NCI-H2196 treated with DMSO at 0.1 percent for 48 hours (cell line): ENCODE results near the gene GOLGA2.
"Not testable (repeated sequence)": the region's sequence is repeated elsewhere in the genome, so short reads cannot be mapped to it uniquely, and the experiment has no call there.

Experiments
- DNase-seq: peaks from one replicate; lab custom pipeline; 2025; ENCODE audit not compliant: unreplicated experiment; lab: John Stamatoyannopoulos, UW

The GOLGA2 gene

DNA sequence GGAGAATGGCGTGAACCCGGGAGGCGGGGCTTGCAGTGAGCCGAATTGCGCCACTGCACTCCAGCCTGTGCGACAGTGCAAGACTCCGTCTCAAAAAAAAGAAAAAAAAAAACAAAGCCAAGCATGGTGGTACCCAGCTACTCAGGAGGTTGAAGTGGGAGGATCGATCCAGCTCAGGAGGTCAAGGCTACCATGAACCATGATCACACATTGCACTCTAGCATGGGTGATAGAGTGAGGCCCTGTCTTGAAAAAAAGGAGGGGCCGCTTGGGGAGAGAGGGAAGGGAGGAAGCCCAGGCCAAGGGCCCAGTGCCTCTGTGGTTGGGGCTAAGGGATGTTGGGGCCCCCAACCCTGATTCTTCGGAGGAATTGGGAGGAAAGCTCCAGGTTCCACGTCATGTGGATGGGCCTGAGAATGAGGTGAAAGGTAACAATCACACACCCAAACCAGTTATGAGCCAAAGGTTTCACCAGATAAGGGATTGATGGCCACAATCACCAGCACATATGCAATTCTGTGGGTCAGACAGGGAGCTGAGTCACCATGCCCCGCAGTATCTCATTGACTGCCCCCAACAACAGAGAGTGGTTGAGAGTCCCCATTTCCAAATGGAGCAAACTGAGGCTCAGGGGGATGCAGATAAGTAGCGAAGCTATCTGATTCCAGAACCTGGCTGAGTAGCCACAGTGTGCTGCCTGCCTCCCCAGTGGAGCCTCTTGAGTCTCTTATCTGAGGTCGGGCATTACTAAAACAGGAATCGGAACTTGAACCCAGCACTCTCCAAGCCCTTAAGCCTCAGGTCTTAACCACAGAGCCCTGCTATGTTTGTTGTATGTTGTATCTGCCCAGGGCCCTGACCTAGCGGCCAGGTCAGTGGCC, 20.8 kb upstream of the GOLGA2 start:
- no peak for DNase-seq

DNA sequence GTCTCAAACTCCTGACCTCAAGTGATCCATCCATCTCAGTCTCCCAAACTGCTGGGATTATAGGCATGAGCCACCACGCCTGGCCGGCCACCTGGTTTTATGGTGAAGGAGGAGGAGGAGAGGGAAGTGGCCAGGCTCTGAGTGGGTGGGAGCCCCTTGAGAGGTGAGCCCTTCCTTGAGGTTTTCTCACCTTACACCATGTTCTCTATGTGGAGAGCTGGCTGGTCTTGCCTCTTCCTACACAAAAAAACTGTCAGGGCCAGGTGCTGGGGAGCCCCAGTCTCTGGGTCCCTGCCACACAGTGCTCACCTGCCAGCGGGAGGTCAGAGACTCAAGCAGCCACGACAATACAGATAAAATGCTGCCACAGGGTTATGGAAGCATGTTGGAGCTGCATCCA, 18.3 kb upstream of the GOLGA2 start:
- no peak for DNase-seq

DNA sequence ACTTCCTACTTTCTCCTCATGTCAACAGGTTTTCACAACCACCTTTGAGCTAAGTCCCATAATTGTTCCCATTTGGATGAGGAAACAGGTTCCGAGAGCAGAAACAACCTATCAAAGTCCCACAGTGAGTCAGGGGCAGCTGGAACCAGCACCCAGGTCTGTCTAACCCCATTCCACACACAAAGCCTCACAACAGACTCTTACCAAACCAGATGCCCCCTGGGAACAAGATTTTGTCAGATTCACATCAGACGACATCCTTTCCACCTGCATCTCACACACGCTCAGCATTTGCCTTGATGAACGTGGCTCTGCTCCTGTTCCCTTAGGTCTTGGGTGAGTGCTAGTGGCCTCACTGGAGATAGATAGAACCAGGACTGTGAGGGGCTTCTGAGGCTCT, 17.3 kb upstream of the GOLGA2 start:
- DNase-seq, result no peak

DNA sequence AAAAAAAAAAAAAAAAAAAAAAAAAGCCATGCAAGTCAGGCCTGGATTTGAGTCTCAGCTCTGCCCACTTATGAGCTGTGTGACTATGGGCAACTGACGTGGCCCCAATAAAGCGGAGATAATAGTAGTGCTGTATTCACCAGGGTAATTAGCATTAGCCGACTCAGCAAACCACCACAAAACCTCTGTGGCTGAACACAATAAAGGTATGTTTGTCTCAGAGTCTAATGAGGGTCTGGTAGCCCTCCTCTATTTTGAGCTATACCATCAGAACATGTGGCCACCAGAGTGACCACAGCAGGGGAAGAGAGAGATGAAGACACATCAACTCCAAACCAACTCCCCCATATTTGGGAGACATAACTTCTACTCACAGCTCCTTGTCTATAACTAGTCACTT, 16.2 kb upstream of the GOLGA2 start:
- DNase-seq, result no peak

DNA sequence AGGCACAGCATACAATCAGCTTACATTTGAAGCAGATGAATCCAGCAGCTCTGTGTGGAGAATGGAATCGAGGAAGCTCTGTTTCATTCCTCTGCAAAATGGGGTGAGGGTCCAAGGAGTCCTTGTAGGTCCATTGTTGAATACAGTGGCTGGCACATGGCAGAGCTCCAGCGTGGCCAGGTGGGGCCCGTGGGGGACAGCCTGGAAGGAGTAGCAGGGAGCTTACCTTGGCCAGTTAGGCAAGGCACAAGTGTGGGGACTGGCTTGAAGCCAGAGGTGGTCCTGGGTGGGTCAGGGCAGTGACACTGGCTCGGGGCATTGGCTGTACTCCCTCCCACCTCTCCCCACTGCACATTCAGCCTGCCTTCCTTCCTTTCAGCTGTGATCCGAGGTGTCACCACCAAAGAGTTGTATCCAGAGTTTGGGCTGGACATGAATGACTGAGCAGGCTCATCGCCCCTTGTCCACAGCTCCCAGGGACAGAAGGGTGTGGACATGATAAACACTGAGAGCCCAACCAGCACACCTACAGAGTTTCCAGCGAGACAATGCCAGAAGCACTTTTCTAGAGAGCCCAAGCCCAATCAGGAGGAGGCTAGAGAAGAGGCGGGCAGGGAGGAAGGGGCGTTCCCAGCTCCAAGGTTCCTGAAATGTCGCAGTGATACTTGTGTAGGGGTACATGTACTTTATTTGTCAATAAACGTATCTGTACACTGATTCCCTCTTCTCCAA, 12.6 kb upstream of the GOLGA2 start:
- DNase-seq, result no peak

DNA sequence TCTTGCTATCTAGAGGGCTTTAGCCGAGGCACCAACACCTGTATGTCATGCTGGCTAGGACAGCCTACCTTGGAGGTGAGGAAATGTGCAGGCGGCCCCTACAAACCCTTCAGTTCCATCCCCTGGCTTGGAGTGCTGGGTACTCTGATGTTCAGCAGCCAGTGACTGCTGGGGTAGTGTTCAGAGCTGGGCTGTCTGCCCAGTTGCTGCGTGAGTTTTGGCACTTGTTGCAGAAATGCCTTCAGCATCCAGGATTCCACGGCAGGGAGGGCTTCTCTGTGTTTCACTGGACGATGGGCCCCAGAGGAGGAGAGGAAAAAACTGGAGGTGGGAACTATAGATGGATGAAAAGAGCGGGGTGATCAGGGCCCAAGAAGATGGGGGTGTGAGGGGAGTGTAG, 10.6 kb upstream of the GOLGA2 start:
- DNase-seq, result no peak

DNA sequence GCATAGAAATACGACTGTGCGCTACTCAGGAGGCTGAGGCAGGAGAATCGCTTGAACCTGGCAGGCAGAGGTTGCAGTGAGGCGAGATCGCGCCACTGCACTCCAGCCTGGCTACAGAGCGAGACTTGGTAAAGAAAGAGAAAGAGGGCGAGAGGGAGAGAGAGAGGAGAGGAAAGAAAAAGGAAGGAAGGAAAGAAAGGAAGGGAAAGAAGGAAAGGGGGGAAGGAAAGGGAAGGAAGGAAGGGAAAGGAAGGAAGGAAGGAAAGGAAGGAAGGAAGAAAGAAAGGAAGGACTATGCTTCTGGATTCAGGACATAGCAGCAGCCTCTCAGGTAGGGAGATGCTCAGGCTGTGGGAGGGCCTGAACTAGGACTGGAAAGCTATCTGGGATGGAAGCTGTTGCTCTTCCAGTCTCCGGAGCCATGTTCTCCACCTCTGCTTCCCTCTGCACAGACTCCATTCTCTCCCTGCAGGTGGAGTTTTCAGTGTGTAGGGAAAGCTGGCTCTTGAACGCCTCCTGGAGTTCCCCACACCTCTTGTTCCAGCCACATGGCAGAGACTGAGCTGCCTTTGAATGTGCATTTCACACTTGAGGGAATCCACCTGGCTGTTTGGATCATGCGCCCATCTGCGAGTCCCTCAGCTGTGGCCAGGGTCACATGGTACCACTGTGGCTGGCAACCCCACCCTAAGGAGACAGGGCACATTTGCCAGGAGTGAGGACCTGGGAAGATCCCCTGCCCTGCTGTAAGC, 9.4 kb upstream of the GOLGA2 start:
- no peak for DNase-seq

DNA sequence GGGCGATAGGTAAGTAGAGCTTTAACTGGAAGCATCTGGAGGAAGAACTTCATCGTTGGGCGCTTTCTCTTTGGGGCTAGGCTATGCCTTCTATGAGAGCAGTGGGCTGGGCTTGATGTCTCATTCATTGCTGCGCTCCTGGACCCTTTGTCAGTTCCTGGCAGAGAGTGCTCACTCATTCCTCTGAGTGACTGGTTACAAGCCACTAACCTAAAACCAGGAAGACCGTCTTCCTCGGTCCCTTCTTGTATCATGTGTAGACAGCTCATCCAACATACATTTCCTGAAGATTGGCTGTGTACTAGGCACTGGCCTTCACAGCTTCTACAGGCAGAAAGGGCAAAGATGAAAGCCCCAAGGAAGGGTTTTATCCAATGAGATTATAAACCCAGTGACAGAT, 6.7 kb upstream of the GOLGA2 start:
- no peak for DNase-seq

DNA sequence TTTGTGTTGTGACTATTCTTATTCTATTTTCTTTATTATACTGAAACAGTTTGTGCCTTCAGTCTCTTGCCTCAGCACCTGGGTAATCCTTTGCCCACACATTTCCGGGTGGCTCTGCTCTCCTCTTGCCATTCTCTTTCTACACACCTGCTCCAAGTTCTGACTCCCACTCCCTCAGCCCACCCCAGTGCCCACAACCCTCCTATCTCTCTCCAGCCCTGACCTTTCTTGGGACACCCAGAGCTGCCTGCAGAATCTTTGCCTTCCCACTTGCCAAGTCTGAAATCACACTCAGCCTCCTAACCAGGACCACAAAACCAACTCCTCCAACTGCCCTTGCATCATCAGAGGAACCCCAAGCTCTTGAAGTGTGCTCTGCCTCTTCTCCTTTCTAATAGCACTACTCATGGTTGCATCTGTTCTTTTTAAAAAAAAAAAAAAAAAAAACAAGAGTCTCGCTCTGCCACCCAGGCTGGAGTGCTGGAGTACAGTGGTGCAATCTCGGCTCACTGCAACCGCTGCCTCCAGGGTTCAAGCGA, 4.3 kb upstream of the GOLGA2 start:
- DNase-seq, result no peak

DNA sequence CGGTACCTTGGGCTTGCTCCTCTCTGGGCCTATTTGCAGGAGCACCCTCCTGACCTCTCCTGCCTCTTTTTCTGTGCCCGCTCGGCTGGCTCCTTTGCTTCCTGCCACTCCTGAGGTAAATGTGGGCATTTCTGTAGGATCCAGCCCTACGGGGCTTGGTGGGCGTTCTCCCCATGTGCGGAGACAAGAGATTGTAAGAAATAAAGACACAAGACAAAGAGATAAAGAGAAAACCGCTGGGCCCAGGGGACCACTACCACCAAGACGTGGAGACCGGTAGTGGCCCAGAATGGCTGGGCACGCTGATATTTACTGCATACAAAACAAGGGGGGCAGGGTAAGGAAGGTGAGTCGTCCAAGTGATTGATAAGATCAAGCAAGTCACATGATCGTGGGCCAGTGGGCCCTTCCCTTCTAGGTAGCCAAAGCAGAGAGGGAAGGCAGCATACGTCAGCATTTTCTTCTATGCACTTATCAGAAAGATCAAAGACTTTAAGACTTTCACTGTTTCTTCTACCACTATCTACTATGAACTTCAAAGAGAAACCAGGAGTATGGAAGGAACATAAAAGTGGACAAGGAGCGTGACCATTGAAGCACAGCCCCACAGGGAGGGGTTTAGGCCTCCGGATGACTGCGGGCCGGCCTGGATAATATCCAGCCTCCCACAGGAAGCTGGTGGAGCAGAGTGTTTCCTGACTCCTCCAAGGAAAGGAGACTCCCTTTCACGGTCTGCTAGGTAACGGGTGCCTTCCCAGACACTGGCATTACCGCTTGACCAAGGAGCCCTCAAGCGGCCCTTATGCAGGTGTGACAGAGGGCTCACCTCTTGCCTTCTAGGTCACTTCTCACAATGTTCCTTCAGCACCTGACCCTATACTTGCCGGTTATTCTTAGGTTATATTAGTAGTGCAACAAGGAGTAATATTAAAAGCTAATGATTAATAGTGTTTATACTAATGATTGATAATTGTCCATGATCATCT, 3.6 kb upstream of the GOLGA2 start:
- not testable (repeated sequence) for DNase-seq

DNA sequence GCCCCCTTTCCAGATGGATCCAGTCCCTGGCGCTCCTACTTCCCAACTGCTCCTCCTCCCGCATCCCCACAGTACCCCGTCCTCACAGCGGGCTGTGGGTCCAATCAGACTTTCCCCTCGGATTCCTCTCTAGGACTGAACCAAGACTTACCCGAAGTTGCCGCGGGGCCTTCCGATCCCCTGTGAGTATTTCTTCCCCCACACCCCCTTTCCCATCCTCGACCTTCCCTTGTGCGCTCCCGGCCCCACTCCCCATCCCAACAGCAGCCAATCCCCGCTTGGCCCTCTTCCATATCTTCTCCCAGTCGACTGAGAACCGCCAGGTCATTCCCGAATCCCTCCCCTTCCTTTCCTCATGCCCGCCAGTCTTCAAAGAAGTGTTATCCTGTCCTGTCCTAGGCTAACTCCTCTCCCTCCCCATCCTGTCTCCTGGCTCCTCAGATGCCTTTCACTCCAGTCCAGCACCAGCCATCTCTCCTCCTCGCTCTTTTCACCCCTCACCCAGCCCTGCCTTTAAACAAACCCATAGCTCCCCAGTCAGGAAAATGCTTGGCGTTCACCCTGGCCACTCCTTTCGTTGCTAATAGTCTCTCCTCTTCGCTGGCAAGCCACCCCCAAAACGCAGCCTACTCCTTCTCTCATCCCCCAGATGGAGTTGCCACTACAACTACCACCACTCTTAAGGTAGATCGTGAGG, 915 bp upstream of the GOLGA2 start:
- DNase-seq, result no peak

DNA sequence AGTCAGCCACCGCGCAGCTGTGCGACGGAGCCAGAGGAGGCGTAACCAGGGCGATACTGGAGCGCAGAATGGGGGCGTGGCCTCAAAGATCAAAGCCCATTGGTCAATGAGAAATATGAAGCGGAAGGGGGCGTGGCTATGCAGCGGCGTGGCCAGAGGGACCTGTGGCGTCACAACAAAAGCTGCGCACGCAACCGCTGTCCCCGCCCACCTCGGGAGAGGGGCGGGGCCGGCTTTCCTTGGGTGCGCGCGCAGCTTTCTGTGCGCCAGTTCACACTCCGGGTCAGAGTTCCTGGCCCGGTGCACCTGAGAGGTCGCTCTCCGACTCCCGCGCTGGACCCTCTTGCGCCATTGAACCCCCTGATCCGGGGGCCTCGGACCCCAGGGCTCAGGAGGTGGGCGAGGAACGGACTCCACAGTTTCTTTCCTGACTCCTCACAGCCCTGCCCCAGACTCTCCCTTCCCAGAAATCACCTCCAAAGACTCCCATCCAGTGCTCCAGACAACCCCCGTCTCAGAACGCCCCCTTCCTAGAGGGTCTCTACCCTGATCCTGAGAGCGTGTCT, 284 bp upstream of the GOLGA2 start, which contains the start of gene SWI5:
Gene SWI5, plus strand, starts transcription at position 269 of the 566 bp plus-strand sequence.
- DNase-seq, result peak; percentile 99

DNA sequence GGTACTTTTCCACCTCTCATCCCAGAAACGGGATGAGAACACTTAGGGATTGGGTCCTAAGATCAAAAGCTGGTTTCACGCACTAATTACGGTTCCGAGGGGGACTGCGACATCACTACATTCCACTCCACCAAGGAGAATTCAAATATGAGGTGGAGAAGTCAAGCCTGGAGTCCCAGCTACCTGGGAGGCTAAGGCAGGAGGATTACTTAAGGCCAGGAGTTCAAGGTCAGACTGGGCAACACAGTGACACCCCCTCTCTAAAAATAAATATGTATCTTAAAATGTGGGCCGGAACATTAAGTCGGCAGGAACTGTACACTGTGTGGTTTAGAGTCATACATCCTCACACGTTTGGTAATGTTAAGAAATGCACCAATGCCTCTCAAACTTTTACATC, 1.6 kb downstream of the GOLGA2 start:
- DNase-seq, result no peak

DNA sequence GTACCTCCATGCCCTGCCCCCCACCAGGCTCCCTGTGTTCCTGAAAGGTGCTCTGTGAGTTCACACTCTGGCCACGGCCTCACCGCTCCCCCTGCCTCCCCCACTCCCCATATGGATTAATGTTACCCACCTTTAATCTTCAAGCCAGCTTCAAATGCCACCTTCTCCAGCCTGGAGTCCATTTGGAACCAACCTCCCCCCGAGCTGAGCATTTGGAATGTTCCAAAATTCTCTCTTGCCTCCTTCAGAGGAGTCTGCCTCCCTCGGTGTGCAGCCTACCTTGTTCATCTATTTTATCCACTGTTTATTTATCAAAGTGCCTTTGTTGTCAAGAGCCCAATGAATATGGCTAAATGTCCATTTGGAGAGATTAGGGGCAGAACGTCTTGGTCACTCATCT, 4.3 kb downstream of the GOLGA2 start:
- no peak for DNase-seq

DNA sequence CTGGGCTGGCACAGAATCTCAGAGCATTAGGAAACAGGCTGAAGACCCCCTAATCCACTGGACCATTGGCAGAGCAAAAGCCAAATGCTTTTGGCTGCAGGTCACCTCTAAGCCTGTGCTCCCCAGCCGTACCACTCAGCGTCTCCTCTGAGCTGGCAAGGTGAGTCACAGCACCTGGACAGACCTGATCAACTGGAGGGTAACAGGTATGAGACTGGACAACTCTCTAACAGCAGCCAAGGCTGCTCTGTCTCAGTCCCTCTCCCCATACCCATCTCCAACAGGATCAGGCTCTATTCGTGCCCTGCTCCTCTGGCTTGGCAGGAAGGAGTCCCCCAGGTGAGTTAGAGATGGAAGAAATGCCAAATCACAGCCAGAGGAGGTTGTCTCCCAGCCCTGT, 4.7 kb downstream of the GOLGA2 start:
- no peak for DNase-seq

DNA sequence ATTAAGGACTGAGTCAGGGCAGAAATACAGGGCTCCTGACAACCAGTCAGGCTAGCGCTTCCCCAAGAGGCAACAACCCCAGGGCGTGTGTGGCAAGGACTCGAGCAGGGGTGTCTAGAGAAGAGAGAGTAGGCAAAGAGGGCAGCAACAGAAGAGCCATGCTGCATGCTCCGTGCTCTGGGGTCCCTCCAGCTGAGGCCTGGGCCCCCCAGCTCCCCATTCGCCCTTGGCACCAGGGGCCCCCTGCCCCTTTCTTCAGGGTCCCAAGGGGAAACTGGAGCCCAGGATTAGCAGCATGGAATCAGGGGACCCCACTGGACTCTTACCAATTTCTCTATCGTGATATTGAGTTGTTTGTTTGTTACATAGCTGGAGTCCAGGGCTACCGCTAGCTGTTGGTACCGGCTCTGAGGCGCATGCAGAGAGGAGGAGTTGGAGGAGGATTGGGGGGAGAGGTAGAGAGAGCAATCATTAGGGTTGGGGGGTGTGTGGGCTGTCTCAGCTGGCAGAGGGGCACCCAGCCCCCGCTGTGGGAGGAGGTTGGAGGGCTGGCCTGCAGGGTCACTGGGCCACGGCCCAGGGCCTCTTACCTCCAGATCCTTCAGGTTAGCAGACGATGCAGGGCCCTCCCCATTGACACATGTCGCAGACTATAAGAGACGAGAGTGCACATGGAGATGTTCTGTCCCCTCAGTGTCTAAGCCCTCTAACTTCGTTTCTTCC, 8.8 kb downstream of the GOLGA2 start:
- DNase-seq, result no peak

DNA sequence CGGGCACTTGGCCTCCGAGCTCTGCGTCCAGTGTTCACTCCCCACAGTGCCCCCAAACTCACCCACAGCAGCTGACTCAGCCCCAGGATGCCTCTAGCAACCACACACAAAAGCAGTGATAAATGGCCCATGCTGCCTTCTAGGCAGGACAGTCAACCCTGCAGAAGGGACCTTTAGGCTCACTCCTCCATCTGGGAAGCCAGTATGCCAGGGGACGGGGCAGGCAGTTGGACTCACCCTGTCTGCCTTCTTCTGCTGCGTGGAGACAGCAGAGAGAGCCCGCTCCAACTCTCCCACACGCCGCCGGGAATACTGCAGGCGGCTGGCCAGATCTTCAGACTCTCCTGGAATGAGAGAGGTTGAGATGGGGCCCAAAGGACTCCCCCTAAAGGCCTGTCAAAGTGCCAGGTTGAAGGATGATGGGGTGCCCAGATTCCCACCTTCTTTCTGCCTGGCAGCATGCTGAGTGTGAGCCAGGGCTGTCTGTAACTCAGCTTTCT, 10.4 kb downstream of the GOLGA2 start:
- DNase-seq, result no peak

DNA sequence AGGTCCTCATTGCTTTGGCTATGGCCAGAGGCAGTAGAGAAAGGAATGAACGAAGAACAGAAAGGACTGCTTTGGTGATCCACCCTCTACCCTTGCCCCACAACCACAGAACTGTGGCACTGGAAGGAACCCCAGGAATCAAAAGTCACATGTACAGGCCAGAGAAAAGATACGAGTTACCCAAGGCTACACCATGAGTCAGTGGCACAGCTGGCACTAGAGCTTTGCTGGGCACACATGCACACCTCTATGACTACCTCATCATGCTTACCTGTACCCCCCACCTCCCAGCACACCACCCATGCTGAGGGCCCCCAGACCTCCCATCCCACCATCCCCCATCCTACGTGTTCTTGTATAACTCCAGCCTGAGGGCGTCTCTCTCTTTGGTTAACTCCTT, 13.1 kb downstream of the GOLGA2 start:
- no peak for DNase-seq
